Measurements from ENCODE around the gene ERAS. TPM values are rescaled to one million over a fixed set of nuclear protein-coding genes. Genes with fewer than 3 reads are reported as not detected.
A peak's percentile ranks its signal among the peaks of the same experiment; 100 is the strongest.

ERAS gene
- total and polyA plus RNA-seq, 2 of the 13 experiments (the other 11 are each of a cell fraction or from before 2014, with no cell fraction given), result 0.21 to 0.22 TPM

GRCh38 chrX:48802905-48803200 is 23.5 kb upstream of the ERAS start:
- TF ChIP-seq REST (IDR thresholded peaks at IDR 0.05; ENCODE audit: borderline replicate concordance in 1 of 2, low read depth in 1 of 2, low read length in 2 of 2) (peak in 1 of 2 experiments; percentile 81; a peak in 2 of 4 replicates), SMARCE1 (IDR thresholded peaks at IDR 0.05; ENCODE audit: borderline replicate concordance) (no peak)
- Histone ChIP-seq H3K36me3 (replicated peaks in 1 of 2; ENCODE audit: control insufficient read depth in 1 of 2, insufficient read depth in 2 of 2, low read length in 2 of 2) (peaks cover 0 to 3% of the 10 kb centered on the region in 2 experiments; a peak in 2 of 5 replicates), H3K27ac (ENCODE audit: extremely low read length, insufficient read depth, low read length) (peak overlapping the region; percentile 98), H3K9me3 (ENCODE audit: low read length) (no peaks in the 10 kb centered on the region), H3K4me2 (ENCODE audit: low read depth, low read length) (peak overlapping the region; percentile 80), H3K4me3 (replicated peaks in 1 of 3; ENCODE audit: insufficient read depth in 1 of 3, low read depth in 2 of 3, low read length in 3 of 3) (peak overlapping the region; percentile 80 to 84 (median 81)), H3K79me2 (ENCODE audit: insufficient read depth, low read length) (no peaks in the 10 kb centered on the region), H3K4me1 (ENCODE audit: insufficient read depth, low read length) (peaks cover 24% of the 10 kb centered on the region), H4K20me1 (ENCODE audit: insufficient read depth, low read length) (no peaks in the 10 kb centered on the region), H2AFZ (ENCODE audit: low read length) (no peak overlapping the region), H3K9ac (ENCODE audit: insufficient read depth, low read depth, low read length) (peak overlapping the region; percentile 88), H3K27me3 (ENCODE audit: control insufficient read depth in 1 of 2, insufficient read depth in 2 of 2, low read length in 2 of 2) (no peaks in the 10 kb centered on the region; a peak in 1 of 5 replicates)
- DNase-seq (ENCODE audit: low spot score), result no peak
- WGBS (ENCODE audit: low lambda C conversion rate), result 9% methylated on average over 4 of the region's 4 CpGs
- intact Hi-C loops (cut with micrococcal nuclease; ENCODE audit: unreplicated experiment), result no loop called here
- CTCF ChIA-PET (ENCODE audit: low intra/inter-chr PET ratio, low total read pairs), result no interaction called here
- ATAC-seq, result no peak
- in situ Hi-C loops (cut with HindIII; ENCODE audit: extremely low pct_ligation_motif_present, low pct_unique_long_range_greater_than_20kb), result no loop called here
- POLR2A ChIA-PET, result no interaction called here
- TSS peak; percentile 80 for BruUV-seq (replicated peaks)
- no peak for FAIRE-seq

- ChIA-PET POLR2A (no interaction called here), CTCF (ENCODE audit: low intra/inter-chr PET ratio, low total read pairs) (no interaction called here)
- in situ Hi-C loops (cut with HindIII; ENCODE audit: extremely low pct_ligation_motif_present, low pct_unique_long_range_greater_than_20kb), result no loop called here
- DNase-seq (ENCODE audit: low spot score), result no peak
- H3K4me1 ChIP-seq (ENCODE audit: insufficient read depth, low read length), result peaks cover 11% of the 10 kb centered on the region
- H3K4me2 ChIP-seq (ENCODE audit: low read depth, low read length), result no peak overlapping the region
- no peaks in the 10 kb centered on the region for H3K79me2 ChIP-seq (ENCODE audit: insufficient read depth, low read length)
- no peaks in the 10 kb centered on the region for H3K9me3 ChIP-seq (ENCODE audit: low read length)
- intact Hi-C loops (cut with micrococcal nuclease; ENCODE audit: unreplicated experiment), result no loop called here
- FAIRE-seq, result peak; percentile 44
- no peaks in the 10 kb centered on the region; a peak in 1 of 5 replicates for H3K27me3 ChIP-seq (ENCODE audit: control insufficient read depth in 1 of 2, insufficient read depth in 2 of 2, low read length in 2 of 2)
- no peak overlapping the region for H3K27ac ChIP-seq (ENCODE audit: extremely low read length, insufficient read depth, low read length)
- TF ChIP-seq STAG1 (CRISPR knock-in tag; IDR thresholded peaks at IDR 0.05), result peak; percentile 28
- no peak for TF ChIP-seq TEF (CRISPR knock-in tag; IDR thresholded peaks at IDR 0.05)
- no peak for TF ChIP-seq JUNB (CRISPR knock-in tag; IDR thresholded peaks at IDR 0.05; ENCODE audit: borderline replicate concordance)
- no peak for TF ChIP-seq MTF1 (CRISPR knock-in tag; IDR thresholded peaks at IDR 0.05)
- TF ChIP-seq CTCF (CRISPR knock-in tag; IDR thresholded peaks at IDR 0.05), result peak; percentile 44
- no peak overlapping the region for H3K4me3 ChIP-seq (replicated peaks in 1 of 3; ENCODE audit: insufficient read depth in 1 of 3, low read depth in 2 of 3, low read length in 3 of 3)
- H3K36me3 ChIP-seq (replicated peaks in 1 of 2; ENCODE audit: control insufficient read depth in 1 of 2, insufficient read depth in 2 of 2, low read length in 2 of 2), result peaks cover 0 to 3% of the 10 kb centered on the region in 2 experiments; a peak in 2 of 5 replicates
- no peak for ATAC-seq
- no peak overlapping the region for H2AFZ ChIP-seq (ENCODE audit: low read length)
- no peaks in the 10 kb centered on the region for H4K20me1 ChIP-seq (ENCODE audit: insufficient read depth, low read length)
- no peak overlapping the region for H3K9ac ChIP-seq (ENCODE audit: insufficient read depth, low read depth, low read length)
- WGBS (ENCODE audit: low lambda C conversion rate), result 91% methylated on average over 1 of the region's 4 CpGs
- no TSS peak for BruUV-seq (replicated peaks)
These were observed 20.2 kb upstream of the ERAS start for GRCh38 chrX:48806081-48806480.

Data from HepG2 (cell line).